Adrenal gland (tissue), 12 donors: ENCODE data around the gene ZCCHC7. TPM values are rescaled to one million over a fixed set of nuclear protein-coding genes. Genes with fewer than 3 reads are reported as not detected.

Source experiments
- DNase-seq, 7 donors: peaks; one replicate each; pipeline ENCODE4 v3.0.0-alpha.2; 2019 to 2020
- H3K27ac ChIP-seq, 5 donors: fragments of 200-600 bp; sonication (generic) in 4 of 5; 1 replicate in 3 of 5; 2 replicates in 2 of 5; pipeline versions ENCODE4 v1.5.1 to v1.8.0; 2016 to 2020; ENCODE audit warnings: mild to moderate bottlenecking in 1 of 5
- H3K27me3 ChIP-seq: fragments of 200-600 bp; 2 replicates; pipeline ENCODE4 v1.8.0; 2021
- H3K36me3 ChIP-seq, 2 donors: fragments of 200-600 bp; replicated peaks in 1 of 2; 1 replicate in 1 of 2; 2 replicates in 1 of 2; pipeline versions ENCODE4 v1.5.1 to v1.8.0; 2018 to 2022
- H3K4me1 ChIP-seq, 2 donors: fragments of 200-600 bp; replicated peaks in 1 of 2; 1 replicate in 1 of 2; 2 replicates in 1 of 2; pipeline versions ENCODE4 v1.5.1 to v1.8.0; 2018 to 2021
- H3K4me3 ChIP-seq, 4 donors: fragments of 200-600 bp; sonication (generic) in 3 of 4; one replicate each; pipeline ENCODE4 v1.5.1; 2016 to 2018
- H3K9me3 ChIP-seq, 3 donors: fragments of 200-600 bp; sonication (generic) in 1 of 3; replicated peaks in 1 of 3; 1 replicate in 2 of 3; 2 replicates in 1 of 3; pipeline versions ENCODE4 v1.5.1 to v1.8.0; 2016 to 2021
- CTCF ChIP-seq, 6 experiments: fragments of 450-650 bp in 4 of 6; fragments of 200-600 bp in 2 of 6; sonication (generic) in 1 of 6; IDR thresholded peaks; 1 replicate in 5 of 6; 2 replicates in 1 of 6; pipeline versions ENCODE4 v1.5.1 to v1.8.0; 2016 to 2021; ENCODE audit warnings: antibody characterized with exemption in 6 of 6, mild to moderate bottlenecking in 2 of 6, moderate library complexity in 1 of 6
- POLR2A ChIP-seq, 2 donors: fragments of 450-650 bp; IDR thresholded peaks; one replicate each; pipeline ENCODE4 v1.6.1; 2017; ENCODE audit warnings: antibody characterized with exemption in 2 of 2, mild to moderate bottlenecking in 2 of 2, moderate library complexity in 1 of 2
- WGBS, 4 donors: extraction: QIAGEN DNeasy Blood & Tissue Kit in 2 of 4; methylation state at CpG; one replicate each; pipeline versions ENCODE4 v1.1.5 to v1.1.7; 2013 to 2017; 5-methylcytosine and 5-hydroxymethylcytosine counted together
- intact Hi-C, 2 donors: fragments of 100-400 bp; cut with DNase I; formaldehyde crosslinking; loops; one replicate each; pipeline versions ENCODE4 v1.14.1 to v1.15.0; 2022 to 2023
- polyA plus RNA-seq, 3 donors: library from polyadenylated mRNA; stranded (reverse); fragments of 200-250 nt in 2 of 3; fragments of 350-450 nt in 1 of 3; fragmentation: Illumina TruSeq in 1 of 3; extraction: RNeasy Lipid Tissue Mini Kit (QIAGEN cat#74804) in 1 of 3; gene quantifications; one replicate each; pipeline ENCODE4 v1.2.3, GENCODE V29; 2013 to 2014
- total RNA-seq, 9 donors: library from RNA; depleted of rRNA in 4 of 9; stranded (reverse); fragments of >200 nt in 4 of 9; fragments of 120-200 nt in 1 of 9; fragmentation: NEBNext Ultra II Directional in 1 of 9; extraction: Animal tissue kit (Norgen Biotek cat#: 25700) in 1 of 9; gene quantifications; one replicate each; pipeline versions ENCODE4 v1.1.0 to v1.2.4, GENCODE V29; 2013 to 2023
- donor health status: healthy with polysubstance abuse.
- donor health status: Bipolar disorder and iron deficiency.
- donor health status: DM: yes; HTN: yes; CAD: no.
- donor health status: DM: no; HTN: no; CAD: no.
- donor health status: DM: no; HTN: no; CAD: no.
- donor health status: DM: yes; HTN: yes; CAD: no.

The ZCCHC7 gene
- total and polyA plus RNA-seq, 12 donors, result 6.0 to 21.3 (median 18.8) TPM

GRCh38 chr9:37127018-37127417 is 6.6 kb downstream of the ZCCHC7 start:
- WGBS, 4 donors, result 89 to 95% (median 91%) methylated on average over 3 of the region's 3 CpGs
- TF ChIP-seq POLR2A (IDR thresholded peaks at IDR 0.05), result no peak
- TF ChIP-seq CTCF (IDR thresholded peaks at IDR 0.05), result no peak
- intact Hi-C loops, result no loop called here

GRCh38 chr9:37128051-37128450 is 7.7 kb downstream of the ZCCHC7 start:
- Histone ChIP-seq H3K9me3 (no peaks in the 10 kb centered on the region), H3K4me3 (no peak overlapping the region), H3K27ac (no peak overlapping the region), H3K36me3 (peaks cover 0 to 9% of the 10 kb centered on the region in 2 donors), H3K27me3 (no peaks in the 10 kb centered on the region), H3K4me1 (peaks cover 0 to 15% of the 10 kb centered on the region in 2 donors)
- TF ChIP-seq POLR2A (IDR thresholded peaks at IDR 0.05) (no peak), CTCF (IDR thresholded peaks at IDR 0.05) (no peak)
- DNase-seq, result no peak
- intact Hi-C loops, result no loop called here
- WGBS, 4 donors, result 93 to 95% (median 94%) methylated on average over 3 of the region's 3 CpGs

More at GRCh38 chr9:37127018-37127417, 6.6 kb downstream of the ZCCHC7 start:
- H3K36me3 ChIP-seq, result peaks cover 0 to 9% of the 10 kb centered on the region in 2 donors
- no peak overlapping the region for H3K4me3 ChIP-seq
- no peaks in the 10 kb centered on the region for H3K27me3 ChIP-seq
- H3K9me3 ChIP-seq, result no peaks in the 10 kb centered on the region
- H3K27ac ChIP-seq, result no peak overlapping the region
- no peak for DNase-seq
- peaks cover 4 to 23% of the 10 kb centered on the region in 2 donors for H3K4me1 ChIP-seq

- Histone ChIP-seq H3K9me3 (no peaks in the 10 kb centered on the region), H3K4me3 (no peak overlapping the region), H3K36me3 (no peaks in the 10 kb centered on the region), H3K27me3 (no peaks in the 10 kb centered on the region), H3K4me1 (no peaks in the 10 kb centered on the region), H3K27ac (no peak overlapping the region)
- TF ChIP-seq POLR2A (IDR thresholded peaks at IDR 0.05), result no peak
- no peak for TF ChIP-seq CTCF (IDR thresholded peaks at IDR 0.05)
- WGBS, 4 donors, result 97 to 100% (median 99%) methylated on average over 1 of the region's 1 CpG
- DNase-seq, result no peak
- intact Hi-C loops, result no loop called here
Measured at GRCh38 chr9:37134166-37134565, 13.8 kb downstream of the ZCCHC7 start.

- Histone ChIP-seq H3K27me3 (no peaks in the 10 kb centered on the region), H3K9me3 (no peaks in the 10 kb centered on the region), H3K27ac (no peak overlapping the region), H3K4me1 (peaks cover 0 to 26% of the 10 kb centered on the region in 2 donors), H3K4me3 (no peak overlapping the region), H3K36me3 (no peaks in the 10 kb centered on the region)
- WGBS, 4 donors, result 94 to 99% (median 97%) methylated on average over 2 of the region's 2 CpGs
- no peak for DNase-seq
- TF ChIP-seq CTCF (IDR thresholded peaks at IDR 0.05) (no peak), POLR2A (IDR thresholded peaks at IDR 0.05) (no peak)
- intact Hi-C loops, result no loop called here
Measured at GRCh38 chr9:37141015-37141414, 20.6 kb downstream of the ZCCHC7 start.
